ENCODE measurements around the gene KCNJ15.

Gene KCNJ15

DNA sequence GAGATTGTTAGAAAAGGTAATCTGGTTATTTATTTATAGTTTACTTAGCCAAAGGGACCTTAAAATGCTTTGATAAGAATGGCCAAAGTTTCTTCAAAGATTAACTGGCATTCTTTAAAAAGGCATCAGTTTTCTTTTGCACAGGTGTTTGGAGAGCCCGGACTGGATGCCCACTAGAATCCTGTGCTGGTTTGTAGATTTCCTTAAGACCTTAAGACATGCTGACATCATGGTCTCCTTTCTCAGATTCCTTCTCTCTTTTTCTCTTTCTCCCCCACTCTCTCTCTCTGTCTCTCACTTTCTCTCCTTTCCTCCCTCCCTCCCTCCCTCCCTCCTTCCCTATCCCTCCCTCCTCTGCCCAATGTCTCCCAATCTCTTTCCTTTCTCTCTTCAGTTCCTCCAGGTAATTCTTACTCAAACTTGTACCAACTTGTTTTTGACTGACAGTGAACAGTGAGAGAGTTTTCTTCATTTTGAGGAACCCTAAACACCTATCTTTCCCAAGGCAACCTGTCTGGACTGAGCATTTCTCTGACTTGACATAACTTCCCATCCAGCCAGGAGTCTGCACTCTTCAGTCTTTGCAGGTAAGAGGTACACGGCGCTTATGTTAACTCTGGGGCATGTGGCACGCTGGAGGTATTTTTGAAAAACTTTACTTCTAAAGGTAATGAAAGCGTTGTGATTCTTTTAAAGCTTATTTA, at the start of gene KCNJ15:
Gene KCNJ15 (plus strand): TSS at position 393 of the 704 bp plus-strand sequence. CDS start 42,271 bp downstream, outside the sequence.
- DNase-seq (ENCODE audit: low read depth), result no peak
- H3K4me3 ChIP-seq (ENCODE audit: low read depth, low read length), result no peak within 1 kb of the TSS
- TF ChIP-seq, protein P1, sequence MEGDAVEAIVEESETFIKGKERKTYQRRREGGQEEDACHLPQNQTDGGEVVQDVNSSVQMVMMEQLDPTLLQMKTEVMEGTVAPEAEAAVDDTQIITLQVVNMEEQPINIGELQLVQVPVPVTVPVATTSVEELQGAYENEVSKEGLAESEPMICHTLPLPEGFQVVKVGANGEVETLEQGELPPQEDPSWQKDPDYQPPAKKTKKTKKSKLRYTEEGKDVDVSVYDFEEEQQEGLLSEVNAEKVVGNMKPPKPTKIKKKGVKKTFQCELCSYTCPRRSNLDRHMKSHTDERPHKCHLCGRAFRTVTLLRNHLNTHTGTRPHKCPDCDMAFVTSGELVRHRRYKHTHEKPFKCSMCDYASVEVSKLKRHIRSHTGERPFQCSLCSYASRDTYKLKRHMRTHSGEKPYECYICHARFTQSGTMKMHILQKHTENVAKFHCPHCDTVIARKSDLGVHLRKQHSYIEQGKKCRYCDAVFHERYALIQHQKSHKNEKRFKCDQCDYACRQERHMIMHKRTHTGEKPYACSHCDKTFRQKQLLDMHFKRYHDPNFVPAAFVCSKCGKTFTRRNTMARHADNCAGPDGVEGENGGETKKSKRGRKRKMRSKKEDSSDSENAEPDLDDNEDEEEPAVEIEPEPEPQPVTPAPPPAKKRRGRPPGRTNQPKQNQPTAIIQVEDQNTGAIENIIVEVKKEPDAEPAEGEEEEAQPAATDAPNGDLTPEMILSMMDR (IDR thresholded peaks at IDR 0.05; ENCODE audit: low read depth, low read length, missing control alignments), result no peak
- in situ Hi-C loops (cut with HindIII; ENCODE audit: low sequenced_read_pairs), result no loop called here

DNA sequence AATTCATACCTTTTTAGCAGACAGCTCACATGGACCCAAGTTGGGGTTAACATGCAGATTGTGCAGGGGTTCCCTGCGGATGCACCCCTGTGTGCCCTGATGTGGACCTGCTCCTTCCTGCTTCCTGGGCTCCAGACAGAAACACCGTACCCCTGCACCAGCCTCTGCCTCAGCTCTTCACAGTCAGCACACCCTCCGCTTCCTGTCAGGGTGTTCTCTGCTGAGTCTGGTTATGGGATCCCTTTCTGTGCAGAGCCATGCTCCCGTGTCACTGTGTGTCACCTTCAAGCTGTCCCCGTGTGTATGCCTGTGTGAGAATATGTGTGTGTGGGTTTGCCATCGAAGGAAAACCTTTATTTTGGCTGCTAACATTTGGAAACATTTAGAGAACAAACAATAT, 48.7 kb upstream of the KCNJ15 start:
- TF ChIP-seq, protein P1 (IDR thresholded peaks at IDR 0.05; ENCODE audit: low read depth, low read length, missing control alignments), result no peak
- no peak overlapping the region for H3K4me3 ChIP-seq (ENCODE audit: low read depth, low read length)
- in situ Hi-C loops (cut with HindIII; ENCODE audit: low sequenced_read_pairs), result no loop called here
- DNase-seq (ENCODE audit: low read depth), result no peak

DNA sequence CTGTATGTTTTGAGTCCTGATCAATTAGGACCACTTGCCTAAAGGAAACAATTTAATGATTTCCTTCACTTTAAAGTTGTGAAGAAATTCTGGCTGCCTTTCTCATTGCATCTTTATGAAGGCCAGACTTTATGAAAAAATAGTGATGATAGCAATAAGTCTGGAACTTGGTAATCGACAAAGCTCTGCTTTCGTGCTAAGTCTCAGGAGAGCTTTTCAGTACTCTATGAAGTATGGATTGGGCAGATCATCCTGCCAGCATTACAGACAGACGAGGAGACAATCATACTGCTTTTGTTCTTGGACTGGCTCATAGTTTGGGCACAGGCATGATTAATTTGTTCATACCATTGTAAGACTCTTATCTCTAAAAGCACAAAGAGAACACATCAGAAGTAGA, 45.5 kb upstream of the KCNJ15 start:
- H3K4me3 ChIP-seq (ENCODE audit: low read depth, low read length), result no peak overlapping the region
- no peak for DNase-seq (ENCODE audit: low read depth)
- in situ Hi-C loops (cut with HindIII; ENCODE audit: low sequenced_read_pairs), result no loop called here
- TF ChIP-seq, protein P1 (IDR thresholded peaks at IDR 0.05; ENCODE audit: low read depth, low read length, missing control alignments), result no peak

DNA sequence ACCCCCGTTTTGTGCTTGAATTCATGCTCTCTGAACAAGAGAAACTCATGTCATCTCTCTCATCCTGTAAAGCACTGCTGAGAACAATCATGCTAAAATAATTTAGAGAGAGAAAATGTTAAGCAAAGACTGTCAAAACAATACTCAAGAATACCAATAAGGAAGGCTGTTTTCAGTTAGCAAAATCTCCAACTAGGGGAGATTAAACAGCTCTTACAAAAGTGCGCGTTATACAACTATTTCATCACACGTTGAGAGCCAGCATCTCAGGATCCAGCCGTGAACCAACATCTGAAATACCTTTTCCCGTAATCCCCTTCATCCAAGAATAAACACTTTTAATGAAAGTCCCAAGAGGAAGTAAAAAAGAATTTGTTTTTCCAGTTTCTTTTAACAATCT, 44.1 kb upstream of the KCNJ15 start:
- no peak overlapping the region for H3K4me3 ChIP-seq (ENCODE audit: low read depth, low read length)
- in situ Hi-C loops (cut with HindIII; ENCODE audit: low sequenced_read_pairs), result no loop called here
- TF ChIP-seq, protein P1 (IDR thresholded peaks at IDR 0.05; ENCODE audit: low read depth, low read length, missing control alignments), result no peak
- DNase-seq (ENCODE audit: low read depth), result no peak

DNA sequence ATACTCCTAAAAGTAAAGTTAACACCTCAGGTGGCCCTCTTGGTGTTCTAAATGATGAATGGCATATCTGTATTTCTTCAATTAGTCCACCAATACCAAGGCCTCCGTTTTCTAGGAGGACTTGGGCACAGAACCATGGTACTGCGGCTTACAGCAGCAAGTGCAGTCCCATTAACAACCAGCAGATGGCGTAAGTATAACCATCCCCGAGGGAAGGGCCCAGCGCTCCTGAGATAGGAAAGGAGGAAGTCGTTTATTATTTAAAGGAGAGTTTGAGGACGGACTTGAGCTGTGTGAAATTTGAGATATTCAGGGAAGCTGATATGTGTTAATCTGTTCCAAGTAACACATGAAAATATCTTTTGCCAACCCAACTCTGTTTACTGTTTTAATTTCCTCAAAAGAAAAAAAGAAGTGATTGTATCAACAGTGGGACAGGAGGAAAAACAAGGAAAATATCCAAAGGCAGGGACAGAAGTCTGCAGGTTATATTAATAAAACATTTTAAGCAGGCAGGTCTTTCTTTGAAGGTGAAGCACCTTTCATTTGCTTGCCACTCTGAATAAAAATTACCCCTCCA, 37.7 kb upstream of the KCNJ15 start:
- in situ Hi-C loops (cut with HindIII; ENCODE audit: low sequenced_read_pairs), result no loop called here
- peak; percentile 65 for DNase-seq (ENCODE audit: low read depth)

DNA sequence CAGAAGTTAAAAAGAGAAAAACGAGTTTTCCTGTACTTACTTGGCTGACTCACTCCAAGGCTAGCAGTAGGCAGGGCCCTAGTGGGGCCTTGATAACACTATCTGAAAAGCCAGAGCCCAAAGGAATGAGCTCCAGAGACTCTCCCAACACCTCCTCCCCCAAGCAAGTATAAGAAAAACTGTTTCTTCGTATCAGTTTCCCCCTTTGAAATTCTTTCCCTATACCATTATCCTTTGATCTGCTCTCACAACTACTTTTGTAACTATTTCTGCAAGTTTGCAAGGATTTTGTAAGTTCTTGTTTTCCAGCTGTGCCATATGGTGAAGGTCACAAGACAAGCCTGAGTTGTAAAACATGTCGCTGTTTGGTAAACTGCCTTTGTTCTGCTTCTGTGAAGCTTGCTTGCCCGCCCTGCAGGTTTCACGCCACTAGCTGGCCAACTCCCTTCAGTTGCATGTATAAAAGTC, 36.5 kb upstream of the KCNJ15 start:
- DNase-seq (ENCODE audit: low read depth), result no peak
- TF ChIP-seq, protein P1 (IDR thresholded peaks at IDR 0.05; ENCODE audit: low read depth, low read length, missing control alignments), result no peak
- in situ Hi-C loops (cut with HindIII; ENCODE audit: low sequenced_read_pairs), result no loop called here

More for the DNA sequence above, 37.7 kb upstream of the KCNJ15 start:
- TF ChIP-seq, protein P1 (IDR thresholded peaks at IDR 0.05; ENCODE audit: low read depth, low read length, missing control alignments), result peak; percentile 97
- no peak overlapping the region for H3K4me3 ChIP-seq (ENCODE audit: low read depth, low read length)

More for the DNA sequence above, 36.5 kb upstream of the KCNJ15 start:
- H3K4me3 ChIP-seq (ENCODE audit: low read depth, low read length), result no peak overlapping the region
